NCI-H2081 treated with DMSO at 0.1 percent for 48 hours (cell line): ENCODE measurements around the gene KLHL22.
"Not testable (repeated sequence)": the region's sequence is repeated elsewhere in the genome, so short reads cannot be mapped to it uniquely, and the experiment has no call there.

Experiments
- DNase-seq: peaks from one replicate; lab custom pipeline; 2025; lab: John Stamatoyannopoulos, UW

The KLHL22 gene

GRCh38 chr22:20524004-20524481 lies 28.4 kb upstream of the KLHL22 start:
- no peak for DNase-seq

GRCh38 chr22:20523086-20523983 lies 27.7 kb upstream of the KLHL22 start:
- no peak for DNase-seq

GRCh38 chr22:20522134-20523004 lies 26.8 kb upstream of the KLHL22 start:
- no peak for DNase-seq

- DNase-seq = no peak
Measured at GRCh38 chr22:20520093-20520511, 24.5 kb upstream of the KLHL22 start.

- DNase-seq = no peak
Measured at GRCh38 chr22:20519558-20519957, 24.0 kb upstream of the KLHL22 start.

GRCh38 chr22:20517841-20518592 lies 22.4 kb upstream of the KLHL22 start:
- DNase-seq = no peak

GRCh38 chr22:20517422-20517821 lies 21.8 kb upstream of the KLHL22 start:
- DNase-seq = no peak

GRCh38 chr22:20516399-20516798 lies 20.8 kb upstream of the KLHL22 start:
- DNase-seq = no peak

GRCh38 chr22:20514658-20515406 lies 19.2 kb upstream of the KLHL22 start:
- no peak for DNase-seq

- DNase-seq = no peak
Measured at GRCh38 chr22:20511578-20512229, 16.1 kb upstream of the KLHL22 start.

GRCh38 chr22:20510811-20511577 lies 15.4 kb upstream of the KLHL22 start:
- DNase-seq = no peak

- DNase-seq = no peak
Measured at GRCh38 chr22:20509344-20510047, 13.9 kb upstream of the KLHL22 start.

GRCh38 chr22:20508815-20509271 lies 13.2 kb upstream of the KLHL22 start:
- DNase-seq = no peak

GRCh38 chr22:20508067-20508755 lies 12.6 kb upstream of the KLHL22 start:
- DNase-seq = not testable (repeated sequence)

GRCh38 chr22:20507253-20508066 lies 11.9 kb upstream of the KLHL22 start, which contains the start of gene MED15:
Gene MED15 (plus strand): TSS chr22:20507610. CDS start chr22:20507679, 69 bp downstream.
- peak; percentile 23 for DNase-seq

GRCh38 chr22:20506543-20507252 lies 11.1 kb upstream of the KLHL22 start:
- DNase-seq = no peak
